ENCODE results near the gene YEATS4. TPM values are rescaled to one million over a fixed set of nuclear protein-coding genes. Genes with fewer than 3 reads are reported as not detected.

Gene YEATS4
- total and polyA plus RNA-seq, 9 of the 15 experiments (the other 6 are each of a cell fraction or from before 2014, with no cell fraction given): 25.9 to 92.2 (median 49.2) TPM

GRCh38 chr12:69412655-69413054, 53.1 kb downstream of the YEATS4 start:
- no peaks in the 10 kb centered on the region for H4K20me1 ChIP-seq (replicated peaks; ENCODE audit: control insufficient read depth, insufficient read depth, low read length)
- no peaks in the 10 kb centered on the region for H3K9me1 ChIP-seq (ENCODE audit: control insufficient read depth, insufficient read depth, low read length)
- no peaks in the 10 kb centered on the region for H3K27me3 ChIP-seq (ENCODE audit: control insufficient read depth in 2 of 2, insufficient read depth in 2 of 2, low read length in 2 of 2)
- intact Hi-C loops (cut with micrococcal nuclease) (loop anchor here (10.0 kb wide), 1 partner anchor 258 kb away; no protein-coding TSS in a partner anchor), in situ Hi-C loops (cut with MboI) (no loop called here)
- H3K4me2 ChIP-seq (ENCODE audit: insufficient read depth, low read length): no peak overlapping the region
- ChIA-PET POLR2A (no interaction called here), CTCF (ENCODE audit: low intra/inter-chr PET ratio) (interaction anchor here (0.7 kb wide), 1 partner anchor 226 kb away, joined by 6 read pairs; no protein-coding TSS in a partner anchor)
- H3K36me3 ChIP-seq (ENCODE audit: control insufficient read depth, insufficient read depth, low read length): no peaks in the 10 kb centered on the region
- no peak for DNase-seq (ENCODE audit: extremely low read depth in 1 of 4, low spot score in 3 of 4)
- no peak overlapping the region for H3K27ac ChIP-seq (ENCODE audit: extremely low read depth, low read depth, low read length)
- peaks cover 3 to 8% of the 10 kb centered on the region in 2 experiments; a peak in 3 of 5 replicates for H3K4me1 ChIP-seq (replicated peaks in 1 of 2; ENCODE audit: control insufficient read depth in 2 of 2, insufficient read depth in 2 of 2, low read length in 2 of 2)
- no TSS peak for BruUV-seq (replicated peaks)
- no peak overlapping the region for H2AFZ ChIP-seq (ENCODE audit: low read depth, low read length)
- 31% methylated on average over 3 of the region's 3 CpGs for WGBS (ENCODE audit: insufficient coverage, low coverage, missing lambda C conversion rate)
- no peak overlapping the region for H3K4me3 ChIP-seq
- no peaks in the 10 kb centered on the region for H3K79me2 ChIP-seq (ENCODE audit: control insufficient read depth, insufficient read depth, low read length)
- no peak for FAIRE-seq
- no peaks in the 10 kb centered on the region for H3K9me3 ChIP-seq (replicated peaks; ENCODE audit: control insufficient read depth, insufficient read depth, low read depth, low read length)
- no peak overlapping the region for H3K9ac ChIP-seq (ENCODE audit: insufficient read depth in 1 of 2, low read depth in 2 of 2, low read length in 2 of 2)
- no peak for ATAC-seq
- TF ChIP-seq ZFP36 (IDR thresholded peaks at IDR 0.05; ENCODE audit: low read depth, low read length, partially characterized antibody) (peak; percentile 89), IFI16 (CRISPR knock-in tag; IDR thresholded peaks at IDR 0.05) (no peak), BCOR (IDR thresholded peaks at IDR 0.05) (0 out of 2 replicates have a peak, but pooled peaks have one; percentile 29), CEBPB (tag; IDR thresholded peaks at IDR 0.05) (0 out of 2 replicates have a peak, but pooled peaks have one; percentile 23), THAP12 (CRISPR knock-in tag; IDR thresholded peaks at IDR 0.05) (no peak)
